Skeletal muscle satellite cell (primary cell): ENCODE measurements around the gene CFAP43. TPM values are rescaled to one million over a fixed set of nuclear protein-coding genes. Genes with fewer than 3 reads are reported as not detected.
A peak's percentile ranks its signal among the peaks of the same experiment; 100 is the strongest.

Source experiments
- H3K27me3 ChIP-seq: 2 replicates; pipeline ENCODE4 v1.7.0; 2013; ENCODE audit warnings: low read length; ENCODE audit not compliant: control insufficient read depth, insufficient read depth
- H3K36me3 ChIP-seq: 2 replicates; pipeline ENCODE4 v1.7.0; 2013; ENCODE audit warnings: mild to moderate bottlenecking, control low read depth, low read length; ENCODE audit not compliant: insufficient read depth
- H3K4me1 ChIP-seq: 2 replicates; pipeline ENCODE4 v1.7.0; 2013; ENCODE audit warnings: low read length; ENCODE audit not compliant: control insufficient read depth, insufficient read depth
- H3K4me2 ChIP-seq: 2 replicates; pipeline ENCODE4 v1.7.0; 2013; ENCODE audit warnings: mild to moderate bottlenecking, low read length
- H3K4me3 ChIP-seq: 2 replicates; pipeline ENCODE4 v1.7.0; 2013; ENCODE audit warnings: low read length
- H3K9ac ChIP-seq: 2 replicates; pipeline ENCODE4 v1.7.0; 2013; ENCODE audit warnings: mild to moderate bottlenecking, low read depth, low read length, moderate library complexity
- H3K9me3 ChIP-seq: replicated peaks from 2 replicates; pipeline ENCODE4 v1.7.0; 2013; ENCODE audit warnings: mild to moderate bottlenecking, control low read depth, low read length
- total RNA-seq: library from RNA; depleted of rRNA; stranded (reverse); fragments of >200 nt; gene quantifications from 2 replicates; pipeline ENCODE4 v1.2.3, GENCODE V29; 2012; rRNA removed

Gene CFAP43
- 0.25 TPM in 1 of 2 replicates, not detected in the other for total RNA-seq

GRCh38 chr10:104231784-104232612 is at the start of gene CFAP43:
TSS of gene CFAP43 (minus strand) at chr10:104232364. CDS start at chr10:104232246, 118 bp downstream.
- Histone ChIP-seq H3K27me3 (peaks cover 13% of the 10 kb centered on the region), H3K9me3 (no peaks in the 10 kb centered on the region), H3K4me1 (no peaks in the 10 kb centered on the region), H3K36me3 (no peaks in the 10 kb centered on the region), H3K4me2 (peak within 1 kb of the TSS; percentile 90), H3K9ac (peak within 1 kb of the TSS; percentile 79), H3K4me3 (peak within 1 kb of the TSS; percentile 90)

DNA sequence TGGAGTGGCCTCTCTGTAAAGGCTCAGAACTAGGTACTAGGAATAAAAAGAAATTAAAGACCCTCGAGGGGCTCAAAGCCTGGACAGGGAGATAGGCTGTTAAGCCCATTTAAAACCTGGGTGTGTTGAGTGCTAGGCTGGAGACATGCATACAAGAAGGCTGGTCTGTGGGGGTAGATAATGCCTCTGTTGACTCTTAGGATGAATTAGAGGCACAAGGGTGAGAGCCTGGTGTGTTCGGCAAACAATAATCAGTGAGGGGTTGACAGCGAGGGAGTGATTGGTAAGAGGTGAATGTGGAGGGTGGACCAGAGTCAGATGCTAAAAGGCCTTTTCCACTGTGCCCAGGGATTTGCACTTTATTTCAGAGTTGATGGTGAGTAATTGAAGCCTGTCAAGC is 49.5 kb upstream of the CFAP43 start:
- H3K4me3 ChIP-seq, result no peak overlapping the region
- H3K4me1 ChIP-seq, result no peaks in the 10 kb centered on the region
- no peak overlapping the region for H3K9ac ChIP-seq
- no peaks in the 10 kb centered on the region for H3K9me3 ChIP-seq
- no peaks in the 10 kb centered on the region for H3K36me3 ChIP-seq
- H3K27me3 ChIP-seq, result no peaks in the 10 kb centered on the region
- H3K4me2 ChIP-seq, result no peak overlapping the region

DNA sequence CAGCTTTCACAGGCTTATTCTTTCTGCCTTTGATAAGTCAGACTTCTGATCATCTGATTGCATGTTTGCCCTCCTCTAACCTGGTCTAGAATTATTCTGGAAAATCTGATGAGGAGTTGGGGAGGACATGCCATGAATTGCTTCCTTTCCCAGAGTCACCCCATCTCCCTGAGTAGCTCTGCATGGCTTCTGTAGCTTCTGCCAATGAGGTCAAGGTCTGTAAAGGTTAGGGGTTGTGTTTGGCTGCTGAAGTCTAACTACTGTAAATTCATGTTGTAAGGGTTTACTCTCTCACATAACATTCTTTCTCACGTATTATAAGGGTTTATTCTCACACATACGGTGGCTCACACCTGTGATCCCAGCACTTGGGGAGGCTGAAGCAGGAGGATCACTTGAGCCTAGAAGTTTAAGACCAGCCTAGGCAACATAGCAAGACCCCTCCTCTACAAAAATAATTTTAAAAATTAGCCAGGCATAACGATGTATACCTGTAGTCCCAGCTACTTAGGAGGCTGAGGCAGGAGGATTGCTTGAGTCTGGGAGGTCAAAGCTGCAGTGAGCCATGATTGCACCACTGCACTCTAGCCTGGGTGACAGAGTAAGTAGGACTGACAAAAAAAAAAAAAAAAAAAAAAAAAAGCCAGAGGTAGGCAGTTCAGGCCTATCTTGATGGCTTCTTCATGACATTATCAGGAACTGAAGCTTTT is 47.5 kb upstream of the CFAP43 start:
- no peak overlapping the region for H3K9ac ChIP-seq
- H3K36me3 ChIP-seq, result no peaks in the 10 kb centered on the region
- H3K27me3 ChIP-seq, result no peaks in the 10 kb centered on the region
- no peak overlapping the region for H3K4me2 ChIP-seq
- H3K9me3 ChIP-seq, result no peaks in the 10 kb centered on the region
- H3K4me3 ChIP-seq, result no peak overlapping the region
- peaks cover 4% of the 10 kb centered on the region for H3K4me1 ChIP-seq

DNA sequence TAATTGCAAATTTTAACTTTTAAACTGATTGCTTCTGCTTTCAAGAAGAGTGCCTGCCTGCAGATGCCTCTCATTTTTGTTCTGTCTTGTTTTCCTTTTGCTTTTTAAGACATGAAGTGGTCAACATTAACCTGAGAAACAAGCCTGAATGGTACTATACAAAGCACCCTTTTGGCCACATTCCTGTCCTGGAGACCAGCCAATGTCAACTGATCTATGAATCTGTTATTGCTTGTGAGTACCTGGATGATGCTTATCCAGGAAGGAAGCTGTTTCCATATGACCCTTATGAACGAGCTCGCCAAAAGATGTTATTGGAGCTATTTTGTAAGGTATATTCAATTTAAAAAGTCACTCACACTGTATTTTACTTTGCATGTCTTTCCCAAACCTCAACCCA is 45.6 kb upstream of the CFAP43 start:
- H3K4me3 ChIP-seq, result no peak overlapping the region
- H3K4me1 ChIP-seq, result peaks cover 22% of the 10 kb centered on the region
- no peaks in the 10 kb centered on the region for H3K27me3 ChIP-seq
- no peaks in the 10 kb centered on the region for H3K9me3 ChIP-seq
- no peaks in the 10 kb centered on the region for H3K36me3 ChIP-seq
- H3K4me2 ChIP-seq, result no peak overlapping the region
- no peak overlapping the region for H3K9ac ChIP-seq

- Histone ChIP-seq H3K4me2 (no peak overlapping the region), H3K36me3 (no peaks in the 10 kb centered on the region), H3K9ac (no peak overlapping the region), H3K4me3 (no peak overlapping the region), H3K4me1 (peaks cover 22% of the 10 kb centered on the region), H3K27me3 (no peaks in the 10 kb centered on the region), H3K9me3 (no peaks in the 10 kb centered on the region)
Measured at GRCh38 chr10:104276192-104276591, 44.0 kb upstream of the CFAP43 start.

DNA sequence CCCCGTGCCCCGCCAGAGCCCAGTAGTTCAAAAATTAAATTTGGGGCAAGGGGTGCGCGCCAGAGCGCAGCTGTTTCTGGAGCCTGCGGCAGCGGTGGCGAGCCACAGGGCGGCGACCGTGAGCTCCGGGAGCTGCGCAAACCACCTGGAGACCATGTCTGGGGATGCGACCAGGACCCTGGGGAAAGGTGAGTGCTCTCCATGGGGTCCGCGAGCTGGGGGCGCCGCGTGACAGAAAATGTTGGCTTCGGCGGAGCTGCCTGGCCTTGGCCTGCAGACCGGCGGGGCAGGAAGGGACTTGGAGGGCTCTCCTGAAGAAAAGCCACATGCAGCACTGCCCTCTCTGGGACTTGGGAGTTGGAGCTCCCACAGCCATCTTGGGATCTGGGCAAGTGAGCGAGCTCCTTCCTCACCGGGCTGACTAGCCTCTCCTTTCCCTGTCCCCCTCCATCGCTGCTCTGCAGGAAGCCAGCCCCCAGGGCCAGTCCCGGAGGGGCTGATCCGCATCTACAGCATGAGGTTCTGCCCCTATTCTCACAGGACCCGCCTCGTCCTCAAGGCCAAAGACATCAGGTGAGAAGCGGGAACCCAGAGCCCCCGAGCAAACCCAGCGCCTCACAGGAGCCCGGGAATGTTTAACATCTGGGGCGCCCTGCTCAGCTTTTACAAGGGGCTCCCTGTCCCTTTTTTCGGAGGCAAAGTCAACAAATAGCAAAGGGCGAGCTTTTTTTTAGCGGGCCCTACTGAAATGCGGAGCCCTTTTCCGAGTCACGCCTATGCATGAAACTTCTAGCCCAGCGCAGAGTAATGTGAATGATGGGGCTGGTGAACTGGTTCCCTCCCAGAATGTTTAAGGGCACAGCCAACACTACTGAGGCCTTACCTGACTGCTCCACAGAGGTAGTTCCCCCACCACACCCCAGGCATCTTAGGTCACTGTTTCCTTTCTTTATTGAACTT is 42.9 kb upstream of the CFAP43 start:
- Histone ChIP-seq H3K4me2 (peak overlapping the region; percentile 79), H3K27me3 (no peaks in the 10 kb centered on the region), H3K9ac (peak overlapping the region; percentile 64), H3K9me3 (no peaks in the 10 kb centered on the region), H3K4me3 (peak overlapping the region; percentile 44), H3K36me3 (no peaks in the 10 kb centered on the region), H3K4me1 (peaks cover 22% of the 10 kb centered on the region)

DNA sequence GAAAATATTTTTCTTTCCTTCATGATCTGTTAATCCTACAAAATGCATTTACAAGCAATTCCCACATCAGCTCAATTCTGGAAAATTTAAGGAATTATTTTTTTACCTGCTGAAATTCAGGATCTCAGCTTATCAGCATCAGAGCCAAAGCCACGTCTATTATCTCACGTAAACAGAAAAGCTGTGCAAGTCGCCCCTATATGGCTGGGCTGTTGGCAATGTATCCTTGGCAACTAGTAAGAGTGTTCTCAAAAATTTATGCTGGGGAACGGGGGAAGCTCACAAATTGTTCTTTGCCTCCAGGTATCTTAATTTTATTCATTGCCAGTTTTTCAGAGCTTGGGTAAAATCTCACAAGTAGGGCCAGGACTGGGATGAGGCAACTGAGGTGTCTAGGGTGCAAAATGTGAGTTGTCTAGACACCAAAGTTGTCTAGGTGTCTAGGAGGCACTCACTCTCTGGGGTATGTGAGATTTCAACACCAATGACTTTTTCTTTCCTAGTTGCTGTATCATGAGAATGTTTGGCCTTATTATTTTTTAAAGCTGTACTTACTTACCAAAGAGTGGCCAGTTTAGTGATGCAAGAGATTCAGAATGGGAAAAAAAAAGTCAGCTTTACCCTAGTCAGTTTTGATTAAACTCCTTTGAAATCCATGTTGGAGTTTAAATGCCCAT is 41.9 kb upstream of the CFAP43 start:
- Histone ChIP-seq H3K4me3 (peak overlapping the region; percentile 44), H3K9me3 (no peaks in the 10 kb centered on the region), H3K27me3 (no peaks in the 10 kb centered on the region), H3K4me2 (peak overlapping the region; percentile 79), H3K4me1 (peaks cover 22% of the 10 kb centered on the region), H3K9ac (peak overlapping the region; percentile 64), H3K36me3 (peaks cover 7% of the 10 kb centered on the region)

DNA sequence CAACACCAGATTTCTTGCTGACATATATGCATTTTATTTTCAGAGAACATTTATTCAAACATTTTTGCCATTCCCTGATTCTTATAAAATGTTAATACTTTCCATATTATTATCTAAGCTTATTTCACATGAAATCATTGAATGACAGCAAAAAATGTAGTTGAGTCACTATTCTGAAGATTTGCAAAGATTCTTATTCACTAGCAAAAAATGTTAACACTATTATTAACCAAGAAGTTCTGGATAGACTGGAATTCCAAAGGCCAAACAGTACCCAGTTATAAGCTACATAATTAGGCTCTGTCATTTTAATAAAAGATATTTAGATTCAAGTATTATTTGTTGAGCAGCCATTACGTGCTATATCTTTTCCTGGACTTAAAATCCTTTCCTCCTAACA is 41.1 kb upstream of the CFAP43 start:
- H3K36me3 ChIP-seq, result peaks cover 15% of the 10 kb centered on the region
- H3K4me2 ChIP-seq, result peak overlapping the region; percentile 6
- peaks cover 22% of the 10 kb centered on the region for H3K4me1 ChIP-seq
- peak overlapping the region; percentile 64 for H3K9ac ChIP-seq
- no peaks in the 10 kb centered on the region for H3K9me3 ChIP-seq
- no peak overlapping the region for H3K4me3 ChIP-seq
- H3K27me3 ChIP-seq, result no peaks in the 10 kb centered on the region

DNA sequence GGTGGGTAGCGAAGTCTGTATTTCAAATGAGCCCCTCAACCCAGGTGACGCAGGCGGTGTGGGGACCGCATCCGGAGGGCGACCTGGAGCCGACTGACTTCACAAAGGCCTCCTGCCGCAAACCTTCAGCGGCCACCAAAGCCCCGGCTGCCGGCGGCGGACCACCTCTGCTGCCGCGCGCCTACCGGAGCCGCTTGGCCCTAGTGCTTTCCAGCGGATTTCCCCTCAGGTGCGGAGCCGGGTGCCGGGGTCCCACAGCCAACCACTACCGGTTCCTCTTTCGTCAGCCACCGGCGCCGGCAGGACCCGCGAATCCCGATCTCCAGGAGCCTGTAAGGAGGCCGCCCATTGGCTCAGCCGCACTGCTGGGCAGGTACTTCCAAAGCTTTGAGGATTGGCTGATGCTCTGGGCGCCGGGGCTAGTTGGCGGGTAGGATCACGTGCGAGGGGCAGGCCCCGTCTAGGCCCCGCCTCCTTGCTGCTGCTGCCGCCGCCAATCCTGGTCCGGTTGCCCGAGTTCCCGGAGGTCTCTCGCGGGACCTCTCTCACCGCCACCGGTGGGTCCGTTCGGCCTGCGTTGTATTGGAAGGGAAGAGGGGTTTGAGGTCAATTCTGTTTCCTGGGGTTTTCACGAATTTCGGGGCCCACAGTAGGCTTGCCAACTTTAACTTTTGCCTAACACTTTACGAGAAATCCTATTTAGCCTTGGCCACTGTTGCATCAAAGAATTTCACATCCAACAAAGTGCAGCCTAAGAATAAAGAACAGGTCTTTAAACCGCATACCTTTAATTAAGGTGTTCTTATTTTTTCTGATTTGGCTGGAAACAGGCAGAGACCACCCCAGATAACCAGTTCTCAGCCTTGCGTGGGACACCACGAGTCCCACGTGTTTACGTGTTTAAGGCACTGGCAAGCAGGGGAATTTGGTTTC is 36.8 kb upstream of the CFAP43 start, which contains the start of gene GSTO2:
GSTO2 (plus strand) TSS at position 472 of the 933 bp plus-strand sequence. CDS start 5,732 bp downstream, outside the sequence.
- H3K9ac ChIP-seq, result peak within 1 kb of the TSS; percentile 18
- H3K36me3 ChIP-seq, result peaks cover 56% of the 10 kb centered on the region

GRCh38 chr10:104268405-104268712 is 36.2 kb upstream of the CFAP43 start:
- Histone ChIP-seq H3K4me1 (peaks cover 4% of the 10 kb centered on the region), H3K4me2 (peak overlapping the region; percentile 50), H3K27me3 (no peaks in the 10 kb centered on the region), H3K36me3 (peaks cover 62% of the 10 kb centered on the region), H3K9me3 (no peaks in the 10 kb centered on the region), H3K9ac (peak overlapping the region; percentile 18), H3K4me3 (peak overlapping the region; percentile 35)

More for the DNA sequence above, 36.8 kb upstream of the CFAP43 start, which contains the start of gene GSTO2:
- H3K9me3 ChIP-seq, result no peaks in the 10 kb centered on the region
- H3K27me3 ChIP-seq, result no peaks in the 10 kb centered on the region
- peak within 1 kb of the TSS; percentile 35 for H3K4me3 ChIP-seq
- peaks cover 10% of the 10 kb centered on the region for H3K4me1 ChIP-seq
- H3K4me2 ChIP-seq, result peak within 1 kb of the TSS; percentile 50
